IMR-90 (cell line): Measurements from ENCODE around the gene CDT1. TPM values are rescaled to one million over a fixed set of nuclear protein-coding genes. Genes with fewer than 3 reads are reported as not detected.

Experiments
- ATAC-seq: fragments of 200-7000 bp; cut with Tn5 transposase; 2 replicates; pipeline ENCODE4 v1.9.1; 2020; ENCODE audit warnings: low read depth, mild to moderate bottlenecking, moderate library complexity
- BruUV-seq: library from RNA; stranded (reverse); fragments of 400-500 nt; replicated peaks from 2 replicates; lab custom pipeline; 2021; lab: Mats Ljungman, UMichigan
- CTCF ChIA-PET: fragments of 300-600 bp; formaldehyde crosslinking; extraction: SDS; loops from one replicate; lab custom pipeline; 2021; ENCODE audit warnings: antibody characterized with exemption; lab: Yijun Ruan, JAX
- POLR2A ChIA-PET: fragments of 300-600 bp; sonication (Branson Sonifier 250); formaldehyde crosslinking; loops from one replicate; lab custom pipeline; 2022; ENCODE audit warnings: antibody characterized with exemption; ENCODE audit not compliant: unreplicated experiment; lab: Charles Lee
- DNase-seq: peaks from one replicate; pipeline ENCODE4 v3.0.0; 2013
- H2AFZ ChIP-seq: replicated peaks from 2 replicates; pipeline ENCODE3; 2013; ENCODE audit warnings: low read length, mild to moderate bottlenecking; ENCODE audit not compliant: poor library complexity
- H2AK5ac ChIP-seq: 2 replicates; pipeline ENCODE4 v1.6.1; 2013; ENCODE audit warnings: low read depth, low read length, inconsistent platforms
- H2AK9ac ChIP-seq: replicated peaks from 2 replicates; pipeline ENCODE3; 2013; ENCODE audit warnings: mild to moderate bottlenecking, low read depth, low read length, moderate library complexity; ENCODE audit not compliant: poor library complexity
- H2BK120ac ChIP-seq: 2 replicates; pipeline ENCODE4 v1.6.1; 2013; ENCODE audit warnings: low read depth, low read length, inconsistent platforms
- H2BK15ac ChIP-seq: 3 replicates; pipeline ENCODE4 v1.6.1; 2013; ENCODE audit warnings: low read depth, low read length, inconsistent platforms
- H2BK20ac ChIP-seq: 2 replicates; pipeline ENCODE4 v1.6.1; 2013; ENCODE audit warnings: low read depth, mild to moderate bottlenecking, inconsistent platforms, low read length, moderate library complexity
- H2BK5ac ChIP-seq: 2 replicates; pipeline ENCODE4 v1.6.1; 2013; ENCODE audit warnings: mild to moderate bottlenecking, low read depth, low read length, inconsistent platforms; ENCODE audit not compliant: poor library complexity, severe bottlenecking
- H3K14ac ChIP-seq: replicated peaks from 2 replicates; pipeline ENCODE4 v1.6.1; 2013; ENCODE audit warnings: low read depth, low read length, inconsistent platforms
- H3K18ac ChIP-seq: 2 replicates; pipeline ENCODE4 v1.6.1; 2013; ENCODE audit warnings: low read depth, low read length, control low read depth
- H3K23ac ChIP-seq: 2 replicates; pipeline ENCODE4 v1.6.1; 2013; ENCODE audit warnings: low read depth, low read length, inconsistent platforms
- H3K27ac ChIP-seq: 2 replicates; pipeline ENCODE4 v1.5.1; 2013; ENCODE audit warnings: mild to moderate bottlenecking, control low read depth, low read length; ENCODE audit not compliant: insufficient read depth
- H3K27me3 ChIP-seq: 2 replicates; pipeline ENCODE4 v1.6.1; 2013; ENCODE audit warnings: low read length; ENCODE audit not compliant: control insufficient read depth, insufficient read depth
- H3K36me3 ChIP-seq: 2 replicates; pipeline ENCODE4 v1.6.1; 2013; ENCODE audit warnings: low read length, mixed read lengths; ENCODE audit not compliant: control insufficient read depth, insufficient read depth
- H3K4ac ChIP-seq: 2 replicates; pipeline ENCODE4 v1.6.1; 2013; ENCODE audit warnings: low read depth, low read length, inconsistent platforms
- H3K4me1 ChIP-seq: 2 replicates; pipeline ENCODE4 v1.6.1; 2013; ENCODE audit warnings: low read length, mixed read lengths; ENCODE audit not compliant: control insufficient read depth, insufficient read depth
- H3K4me2 ChIP-seq: 2 replicates; pipeline ENCODE4 v1.6.1; 2013; ENCODE audit warnings: low read depth, mild to moderate bottlenecking, control low read depth, low read length, moderate library complexity
- H3K4me3 ChIP-seq: 2 replicates; pipeline ENCODE4 v1.5.1; 2013; ENCODE audit warnings: low read depth, mild to moderate bottlenecking, control low read depth, low read length, moderate library complexity; ENCODE audit not compliant: insufficient read depth
- H3K56ac ChIP-seq: 2 replicates; pipeline ENCODE4 v1.6.1; 2013; ENCODE audit warnings: low read length, inconsistent platforms; ENCODE audit not compliant: insufficient read depth; ENCODE audit errors: extremely low read depth
- H3K79me1 ChIP-seq, 2 experiments: 2 replicates each; pipeline ENCODE4 v1.6.1; 2013; ENCODE audit warnings: low read length in 2 of 2, inconsistent platforms in 1 of 2, low read depth in 1 of 2
- H3K9ac ChIP-seq: 2 replicates; pipeline ENCODE4 v1.6.1; 2013; ENCODE audit warnings: low read depth, low read length, control low read depth
- H3K9me1 ChIP-seq: 2 replicates; pipeline ENCODE4 v1.6.1; 2013; ENCODE audit warnings: low read length, inconsistent platforms; ENCODE audit not compliant: insufficient read depth
- H3K9me3 ChIP-seq: 2 replicates; pipeline ENCODE4 v1.6.1; 2013; ENCODE audit warnings: low read length; ENCODE audit not compliant: control insufficient read depth, insufficient read depth
- H4K20me1 ChIP-seq: 2 replicates; pipeline ENCODE4 v1.6.1; 2013; ENCODE audit warnings: low read length, inconsistent platforms; ENCODE audit not compliant: insufficient read depth
- H4K5ac ChIP-seq: 2 replicates; pipeline ENCODE4 v1.6.1; 2013; ENCODE audit warnings: mild to moderate bottlenecking, low read depth, low read length, control low read depth
- H4K8ac ChIP-seq, 2 experiments: 2 replicates each; pipeline ENCODE4 v1.6.1; 2013; ENCODE audit warnings: low read depth in 2 of 2, low read length in 2 of 2, control low read depth in 1 of 2, inconsistent platforms in 1 of 2
- H4K91ac ChIP-seq: 2 replicates; pipeline ENCODE4 v1.6.1; 2013; ENCODE audit warnings: low read depth, low read length, inconsistent platforms; ENCODE audit not compliant: insufficient read depth
- CEBPB ChIP-seq: IDR thresholded peaks from 2 replicates; pipeline ENCODE4 v1.6.1; 2012; ENCODE audit warnings: low read depth, low read length, improper control_type of control experiment
- FOS ChIP-seq: fragments of 150-350 bp; IDR thresholded peaks from 2 replicates; pipeline ENCODE4 v1.6.1; 2016; ENCODE audit warnings: low read depth, low read length
- RCOR1 ChIP-seq: IDR thresholded peaks from 2 replicates; pipeline ENCODE4 v1.6.1; 2012; ENCODE audit warnings: mild to moderate bottlenecking, low read length, improper control_type of control experiment; ENCODE audit not compliant: insufficient replicate concordance
- WGBS, 2 experiments: methylation state at CpG; one replicate each; pipeline versions ENCODE4 v1.1.5 to v1.1.7; 2013; ENCODE audit warnings: missing lambda C conversion rate in 2 of 2; ENCODE audit not compliant: insufficient read length in 1 of 2; ENCODE audit errors: extremely low coverage in 2 of 2; 5-methylcytosine and 5-hydroxymethylcytosine counted together
- dilution Hi-C: fragments of 300-500 bp; cut with HindIII; formaldehyde crosslinking; loops from one replicate; pipeline ENCODE4 v1.14.3; 2018; ENCODE audit warnings: low sequenced_read_pairs; ENCODE audit not compliant: unreplicated experiment
- in situ Hi-C: fragments of 300-500 bp; cut with MboI; formaldehyde crosslinking; loops from 3 replicates; pipeline ENCODE4 v1.14.3; 2019; ENCODE audit warnings: low sequenced_read_pairs, inconsistent platforms, mixed read lengths
- intact Hi-C: fragments of 100-400 bp; cut with micrococcal nuclease; formaldehyde crosslinking; loops from 2 replicates; pipeline ENCODE4 v1.10.0; 2022
- polyA plus RNA-seq, 3 experiments: library from polyadenylated mRNA; depleted of rRNA; stranded (reverse); fragments of >200 nt; gene quantifications; 2 replicates each; pipeline ENCODE4 v1.2.3, GENCODE V29; 2012; ENCODE audit warnings: low replicate concordance in 1 of 3
- total RNA-seq: library from RNA; depleted of rRNA; stranded (reverse); fragments of >200 nt; gene quantifications from 2 replicates; pipeline ENCODE4 v1.2.3, GENCODE V29; 2012

CDT1 gene
- total and polyA plus RNA-seq, 2 of the 4 experiments (the other 2 are of a cell fraction) = 3.2 to 11.8 TPM

DNA sequence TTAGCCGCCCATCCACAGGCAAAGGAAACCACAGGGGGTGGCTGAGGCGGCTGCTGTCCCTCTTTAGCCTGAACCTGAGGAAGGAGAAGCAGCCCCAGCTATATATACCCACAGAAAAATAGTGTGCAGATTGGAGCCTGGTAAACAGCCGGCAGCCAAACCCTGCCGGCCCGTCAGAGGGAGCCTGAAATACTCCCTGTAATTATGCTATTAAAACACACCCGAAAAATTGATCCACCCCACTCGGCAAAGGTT, 25.4 kb upstream of the CDT1 start:
- in situ Hi-C loops = no loop called here
- dilution Hi-C loops = no loop called here
- Histone ChIP-seq H3K9me1 (peaks cover 15% of the 10 kb centered on the region), H2BK120ac (no peak overlapping the region), H2AK9ac (peak overlapping the region; percentile 71), H3K27me3 (no peaks in the 10 kb centered on the region), H3K36me3 (peaks cover 3% of the 10 kb centered on the region; the same call in 1 of the 2 replicates), H4K91ac (no peak overlapping the region), H3K56ac (no peak overlapping the region), H2BK15ac (no peak overlapping the region), H4K5ac (no peak overlapping the region), H3K9me3 (no peaks in the 10 kb centered on the region), H3K4me1 (peaks cover 55% of the 10 kb centered on the region), H3K79me1 (peaks cover 5 to 68% of the 10 kb centered on the region in 2 experiments; a peak in 3 of 4 replicates), H2BK20ac (no peak overlapping the region), H2BK5ac (no peak overlapping the region), H4K20me1 (peaks cover 96% of the 10 kb centered on the region), H3K4me3 (no peak overlapping the region), H3K18ac (no peak overlapping the region), H2AK5ac (no peak overlapping the region), H4K8ac (no peak overlapping the region), H3K9ac (no peak overlapping the region), H3K4me2 (no peak overlapping the region), H3K23ac (no peak overlapping the region), H3K4ac (no peak overlapping the region), H3K14ac (no peak overlapping the region), H3K27ac (no peak overlapping the region), H2AFZ (no peak overlapping the region)
- no CpG with 5 or more reads among the region's 7 CpGs for WGBS, 2 experiments
- ChIA-PET POLR2A (no interaction called here), CTCF (no interaction called here)
- intact Hi-C loops = no loop called here
- DNase-seq (no peak), ATAC-seq (no peak)
- TF ChIP-seq RCOR1 (no peak), FOS (no peak), CEBPB (no peak)
- BruUV-seq = no TSS peak
